Stimulated activated CD4-positive, alpha-beta T cell treated with anti-CD3 and anti-CD28 coated beads, Interleukin-1b, Interleukin-23, amount 100 ng/mL, for 4 hours (primary cell): ENCODE data around the gene SDC3.

ENCODE experiments used
- DNase-seq, 2 donors: peaks; one replicate each; pipeline ENCODE4 v3.0.0-alpha.2; 2020; ENCODE audit warnings: low read depth in 2 of 2

SDC3 gene

GRCh38 chr1:30888975-30889374 lies 19.6 kb downstream of the SDC3 start:
- DNase-seq: no peak

- no peak for DNase-seq
These were observed 20.2 kb downstream of the SDC3 start for GRCh38 chr1:30888391-30888790.

GRCh38 chr1:30887485-30888315 lies 20.9 kb downstream of the SDC3 start:
- DNase-seq: no peak

DNA sequence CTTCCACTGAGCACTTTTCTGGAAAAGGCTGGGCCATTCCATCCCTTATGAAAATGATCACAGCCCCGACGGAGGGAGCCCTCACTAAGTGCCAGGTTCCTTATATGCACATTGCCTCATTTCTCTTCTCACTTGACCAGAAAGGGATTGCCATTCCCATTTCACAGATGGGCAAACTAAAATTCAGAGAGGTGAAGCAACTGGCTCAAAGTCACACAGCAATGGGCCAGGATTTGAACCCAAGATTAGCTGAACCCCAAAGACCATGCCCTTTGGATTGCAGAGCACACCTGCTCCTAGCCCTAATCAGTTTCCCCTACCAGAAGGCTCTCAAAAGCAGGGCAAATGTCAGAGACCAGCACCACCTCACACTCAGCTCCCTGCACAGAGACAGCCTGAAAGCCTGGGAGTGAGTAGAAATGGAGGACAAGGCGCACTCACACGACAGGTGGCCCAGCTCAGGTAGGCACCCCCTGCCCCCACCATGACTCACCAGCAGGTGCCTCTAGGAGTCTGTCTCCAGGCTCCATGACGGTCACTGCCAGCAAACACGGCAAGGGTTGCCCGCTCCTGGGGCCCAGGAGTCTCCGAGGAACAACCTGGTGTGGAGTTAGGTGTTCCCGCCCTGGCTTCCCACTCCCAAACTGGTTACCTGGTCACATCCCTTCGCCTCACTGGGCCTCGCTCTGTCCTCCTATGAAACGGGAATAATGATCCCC lies 21.7 kb downstream of the SDC3 start:
- no peak for DNase-seq

- DNase-seq: no peak
These were observed 22.7 kb downstream of the SDC3 start for GRCh38 chr1:30885570-30886522.

DNA sequence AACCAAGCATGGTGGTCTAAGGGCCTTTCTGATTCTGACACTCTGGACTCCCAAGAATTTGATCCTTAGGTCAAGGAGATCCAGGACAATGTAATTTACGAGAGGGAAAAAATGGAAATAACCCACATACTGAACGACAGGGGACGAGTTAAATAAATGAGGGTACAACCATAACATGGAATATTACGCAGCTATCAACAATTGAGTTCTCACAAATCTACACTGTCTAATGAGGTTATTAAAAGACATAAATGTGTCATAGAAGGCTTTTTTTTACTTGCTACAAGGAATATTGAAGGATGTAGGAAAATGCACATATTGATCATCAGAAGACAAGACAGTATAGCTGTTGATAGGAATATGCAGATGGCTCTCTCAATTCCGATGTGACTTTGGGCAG lies 23.8 kb downstream of the SDC3 start:
- no peak for DNase-seq

DNA sequence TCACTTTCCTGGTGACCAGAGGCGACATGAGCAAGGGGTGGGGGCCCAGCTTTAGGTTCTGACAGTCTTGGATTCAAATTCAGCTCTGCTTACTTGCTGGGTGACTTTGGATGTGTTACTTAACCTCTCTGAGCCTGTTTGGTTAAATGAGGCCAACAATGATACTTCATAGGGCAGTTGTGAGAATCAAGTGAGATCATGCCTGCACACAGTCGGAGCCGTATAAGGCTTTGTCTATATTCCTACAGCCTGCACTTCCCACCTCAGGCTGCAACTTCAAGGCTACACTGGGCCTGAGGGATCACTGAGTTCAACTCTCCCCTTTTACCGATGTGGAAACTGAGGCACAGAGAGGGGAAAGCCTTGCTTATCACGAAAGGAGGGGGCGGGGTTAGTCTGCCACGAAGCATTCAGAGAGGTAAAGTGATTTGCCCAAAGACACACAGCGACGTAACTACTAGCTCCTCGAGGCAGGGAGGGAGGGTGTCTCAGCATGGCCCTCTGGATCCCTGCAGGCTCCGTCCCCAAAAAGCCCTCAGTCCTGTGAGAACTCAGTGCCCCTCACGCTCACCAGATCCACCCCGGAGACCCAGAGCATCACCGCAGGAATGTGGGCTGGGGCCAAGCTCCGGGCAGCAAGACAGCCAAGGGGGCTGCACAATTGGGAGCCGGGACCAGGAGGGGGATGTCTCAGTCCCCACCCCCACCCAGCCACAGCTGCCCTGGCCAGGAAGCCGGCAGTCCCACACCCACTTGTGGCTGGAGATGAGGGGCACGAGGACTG lies 25.0 kb downstream of the SDC3 start:
- DNase-seq: no peak

DNA sequence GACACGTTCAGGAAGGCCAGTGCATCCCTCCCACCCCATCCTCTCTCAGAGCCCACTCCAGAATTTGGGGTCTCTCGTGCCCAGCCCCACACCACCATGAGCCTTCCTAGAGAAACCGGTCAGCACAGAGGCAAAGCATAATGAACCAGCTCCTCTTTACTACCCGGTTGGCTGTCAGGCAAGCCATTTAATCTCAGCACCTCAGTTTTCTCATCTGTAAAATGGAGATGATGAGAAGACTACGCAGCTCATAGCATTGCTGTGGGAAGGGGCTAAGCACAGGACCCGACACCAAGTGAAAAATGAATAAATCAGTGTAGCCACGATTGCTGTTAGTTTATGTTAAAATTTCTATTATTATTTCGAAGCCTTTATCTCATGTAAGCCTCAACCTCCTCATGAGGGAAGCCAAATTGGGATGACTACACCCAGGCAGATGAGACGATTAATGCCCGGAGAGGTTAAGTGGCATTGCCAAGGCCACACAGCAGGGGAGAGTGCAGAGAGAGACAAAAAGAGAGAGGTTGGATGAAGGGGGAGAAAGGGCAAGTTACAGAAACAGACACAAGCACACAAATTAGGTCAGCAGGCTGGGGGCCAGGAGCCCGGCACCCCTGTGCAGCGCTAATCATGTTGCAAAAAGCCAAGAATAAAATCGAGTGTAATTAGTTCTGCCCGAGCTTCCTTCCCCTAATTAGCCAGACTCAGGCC lies 25.7 kb downstream of the SDC3 start:
- no peak for DNase-seq

GRCh38 chr1:30881319-30882181 lies 27.0 kb downstream of the SDC3 start:
- no peak for DNase-seq

DNA sequence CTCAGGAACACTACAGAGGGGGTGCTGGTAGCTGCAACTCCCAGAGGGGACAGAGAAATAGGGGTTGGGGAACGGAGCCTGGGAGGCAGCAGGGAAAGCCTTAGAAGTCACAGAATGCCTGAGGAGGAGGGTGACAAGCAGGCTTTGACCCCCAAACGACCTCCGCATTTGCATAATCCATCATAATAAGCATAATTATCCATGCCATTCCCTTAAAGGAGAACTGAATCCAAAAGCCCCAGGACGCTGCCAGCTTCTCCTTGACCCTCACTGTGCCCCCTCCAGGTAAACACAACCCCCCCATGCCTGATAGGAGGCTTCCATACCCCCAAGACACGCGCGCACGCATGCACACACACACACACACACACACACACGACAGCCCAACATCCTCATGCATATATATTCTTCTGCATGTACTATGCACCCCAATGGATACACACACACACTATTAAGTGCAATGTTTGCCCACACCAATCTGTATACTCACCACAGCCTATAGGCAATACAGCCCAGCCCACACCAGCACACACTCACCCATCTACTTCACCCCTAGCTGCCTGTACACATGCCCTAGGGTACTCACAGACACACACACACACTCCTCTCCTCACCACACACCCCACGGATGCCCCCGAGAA lies 27.8 kb downstream of the SDC3 start:
- DNase-seq: no peak

DNA sequence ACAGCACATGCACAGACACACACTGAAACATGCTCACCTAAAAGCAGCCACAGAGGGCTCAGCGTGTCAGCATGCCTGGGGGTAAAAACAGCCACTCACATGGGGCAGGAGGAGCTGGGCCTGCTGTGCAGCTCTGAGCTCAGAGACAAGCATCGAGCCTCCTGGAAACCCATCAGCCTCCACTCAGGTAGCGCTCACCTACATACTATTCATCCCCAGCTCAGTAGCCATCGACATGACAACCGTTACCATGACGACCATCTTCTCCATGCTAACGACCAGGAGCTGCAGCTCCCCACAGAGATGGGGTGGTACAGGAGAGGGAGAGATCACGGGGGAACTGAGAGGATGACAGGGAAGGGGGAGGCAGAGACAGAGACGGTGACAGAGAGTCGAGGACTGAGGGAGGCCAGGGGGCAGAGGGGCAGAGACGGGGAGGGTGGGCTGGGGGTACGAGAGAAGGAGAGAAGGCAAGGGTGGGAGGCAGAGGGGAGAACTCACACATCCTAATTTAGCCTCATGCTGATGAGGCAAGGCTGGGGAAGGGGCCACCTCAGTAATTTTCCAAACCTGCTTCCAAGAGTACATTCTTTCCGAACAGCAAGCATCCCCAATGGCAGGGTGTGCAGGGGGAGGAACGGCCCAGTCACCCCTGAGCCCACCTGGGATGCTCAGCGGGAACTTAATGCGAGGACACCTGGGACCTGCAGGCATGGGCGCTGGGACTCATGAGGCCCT lies 28.4 kb downstream of the SDC3 start:
- no peak for DNase-seq

- DNase-seq: no peak
These were observed 29.3 kb downstream of the SDC3 start for GRCh38 chr1:30879126-30879786.

DNA sequence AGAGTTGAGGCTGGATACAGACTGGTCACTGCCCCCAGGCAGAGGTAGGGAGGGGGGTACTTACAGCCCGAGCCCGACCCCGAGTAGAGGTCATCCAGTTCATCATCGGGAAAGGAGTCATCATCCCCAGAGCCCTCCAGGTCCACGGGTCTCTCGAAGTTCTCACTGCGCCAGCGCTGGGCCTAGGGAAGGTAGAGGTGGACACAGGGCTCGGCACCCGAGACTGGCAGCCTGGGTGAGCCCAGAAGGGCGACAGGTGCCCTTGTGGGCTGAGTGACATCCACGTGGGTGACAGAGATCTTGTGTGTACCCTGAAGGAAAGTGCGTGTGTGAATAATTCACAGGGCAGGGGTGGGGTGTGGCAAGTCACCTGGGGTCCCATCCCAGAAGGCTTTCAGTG lies 30.0 kb downstream of the SDC3 start:
- DNase-seq: no peak

GRCh38 chr1:30878016-30878415 lies 30.5 kb downstream of the SDC3 start:
- no peak for DNase-seq

DNA sequence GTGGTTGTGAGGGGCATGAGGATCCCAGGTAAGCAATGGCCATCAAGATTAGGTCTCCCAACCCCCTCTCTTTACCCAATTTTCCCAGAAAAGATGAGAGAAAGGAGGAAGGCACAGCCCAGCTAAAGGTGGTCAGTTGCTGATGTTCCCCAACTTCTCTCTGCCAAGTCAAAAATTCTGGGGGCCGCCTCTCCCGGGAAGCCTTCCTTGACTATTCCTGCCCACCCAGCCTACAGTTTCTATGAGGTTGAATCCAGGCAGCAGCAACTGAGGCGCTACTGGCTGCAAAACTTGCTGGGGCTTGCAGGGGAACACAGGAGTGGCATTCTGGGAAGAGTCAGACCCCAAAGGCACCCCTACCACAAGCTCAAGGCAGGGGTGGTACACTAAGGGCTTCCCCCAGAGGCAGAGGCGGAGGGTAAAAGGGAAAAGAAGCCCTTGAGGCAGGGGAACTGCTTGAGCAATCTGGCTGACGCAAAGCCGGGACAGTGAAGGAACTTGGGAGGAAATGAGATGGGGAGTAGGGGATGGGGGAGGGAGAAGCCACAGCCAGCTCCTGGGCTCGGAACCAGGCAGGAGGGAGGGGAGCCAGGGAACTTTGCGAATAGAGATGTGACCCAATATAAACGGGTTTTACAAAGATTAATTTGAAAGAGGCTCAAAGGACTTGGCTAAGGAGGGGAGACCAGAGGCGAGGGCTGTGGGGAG lies 31.2 kb downstream of the SDC3 start:
- no peak for DNase-seq

GRCh38 chr1:30876451-30877204 lies 31.9 kb downstream of the SDC3 start:
- no peak for DNase-seq

DNA sequence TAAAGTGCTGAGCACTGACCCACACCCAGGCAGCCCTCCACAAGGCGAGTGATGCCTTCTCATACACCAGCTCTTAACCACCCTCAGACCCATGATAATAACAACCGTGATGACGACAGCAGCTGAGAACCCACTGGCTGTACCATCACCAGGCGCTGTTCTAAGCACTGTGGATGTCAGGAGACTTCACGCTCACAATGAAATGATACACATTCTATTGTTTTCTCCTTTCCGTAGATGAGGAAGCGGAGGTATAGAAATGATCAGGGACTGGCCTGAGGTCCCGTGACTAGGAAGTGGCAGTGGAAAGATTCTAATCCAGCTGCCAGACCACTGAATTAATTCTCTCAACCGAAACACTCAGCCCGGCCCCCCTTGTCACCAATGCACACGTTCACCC lies 32.6 kb downstream of the SDC3 start:
- DNase-seq: no peak
